Measurements from ENCODE around the gene DGLUCY.

GRCh38 chr14:91135039-91135438 is 21.2 kb downstream of the DGLUCY start:
- TF ChIP-seq POLR2A (IDR thresholded peaks at IDR 0.05) = no peak
- TF ChIP-seq, protein P1, sequence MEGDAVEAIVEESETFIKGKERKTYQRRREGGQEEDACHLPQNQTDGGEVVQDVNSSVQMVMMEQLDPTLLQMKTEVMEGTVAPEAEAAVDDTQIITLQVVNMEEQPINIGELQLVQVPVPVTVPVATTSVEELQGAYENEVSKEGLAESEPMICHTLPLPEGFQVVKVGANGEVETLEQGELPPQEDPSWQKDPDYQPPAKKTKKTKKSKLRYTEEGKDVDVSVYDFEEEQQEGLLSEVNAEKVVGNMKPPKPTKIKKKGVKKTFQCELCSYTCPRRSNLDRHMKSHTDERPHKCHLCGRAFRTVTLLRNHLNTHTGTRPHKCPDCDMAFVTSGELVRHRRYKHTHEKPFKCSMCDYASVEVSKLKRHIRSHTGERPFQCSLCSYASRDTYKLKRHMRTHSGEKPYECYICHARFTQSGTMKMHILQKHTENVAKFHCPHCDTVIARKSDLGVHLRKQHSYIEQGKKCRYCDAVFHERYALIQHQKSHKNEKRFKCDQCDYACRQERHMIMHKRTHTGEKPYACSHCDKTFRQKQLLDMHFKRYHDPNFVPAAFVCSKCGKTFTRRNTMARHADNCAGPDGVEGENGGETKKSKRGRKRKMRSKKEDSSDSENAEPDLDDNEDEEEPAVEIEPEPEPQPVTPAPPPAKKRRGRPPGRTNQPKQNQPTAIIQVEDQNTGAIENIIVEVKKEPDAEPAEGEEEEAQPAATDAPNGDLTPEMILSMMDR (IDR thresholded peaks at IDR 0.05) = no peak

All from Peyer's patch (tissue), 4 donors.